NT2/D1 (cell line): ENCODE results near the gene MITF.

Source experiments
- SUZ12 ChIP-seq: IDR thresholded peaks from 2 replicates; pipeline ENCODE4 v1.6.1; 2011; ENCODE audit not compliant: insufficient read length, insufficient read depth; ENCODE audit errors: extremely low read depth
- YY1 ChIP-seq: IDR thresholded peaks from 2 replicates; pipeline ENCODE4 v1.6.1; 2011; ENCODE audit not compliant: insufficient read length, insufficient read depth

DNA sequence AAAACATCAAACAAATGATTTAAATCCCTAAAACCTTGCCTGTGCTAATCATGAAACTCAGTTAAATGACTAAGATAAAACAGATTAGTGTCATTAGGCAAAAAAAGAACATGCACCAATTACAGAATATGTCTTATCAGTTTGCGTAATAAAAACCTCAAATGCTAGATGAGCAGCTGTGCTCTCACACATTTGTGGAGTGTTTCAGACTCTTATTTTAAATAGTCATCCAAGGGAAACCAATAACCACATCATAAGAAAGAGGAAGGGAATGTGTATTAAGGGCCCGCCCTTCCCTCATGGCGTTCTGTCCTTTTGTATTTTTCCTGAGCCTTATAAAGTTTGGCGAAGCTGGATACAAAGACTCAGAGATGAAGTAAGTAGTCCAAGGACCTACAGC lies 266.8 kb downstream of the MITF start:
- no peak for TF ChIP-seq SUZ12
- TF ChIP-seq YY1: no peak
